Measurements from ENCODE around the gene STK16. TPM values are rescaled to one million over a fixed set of nuclear protein-coding genes. Genes with fewer than 3 reads are reported as not detected.

The STK16 gene
- total RNA-seq, 1 donor from 2014 or later: 31.2 TPM

GRCh38 chr2:219271021-219271420 lies 25.7 kb downstream of the STK16 start:
- no peak for DNase-seq (ENCODE audit: low read depth, low spot score)
- Mint-ChIP-seq H3K4me1 (no peaks in the 10 kb centered on the region), H3K36me3 (ENCODE audit: low read depth) (no peaks in the 10 kb centered on the region), H3K27ac (ENCODE audit: unreplicated experiment) (no peak overlapping the region), H3K9me3 (no peaks in the 10 kb centered on the region), H3K4me3 (no peak overlapping the region), H3K27me3 (ENCODE audit: low read depth) (peaks cover 63% of the 10 kb centered on the region)
- no peak for TF ChIP-seq CTCF (conservative IDR thresholded peaks at IDR 0.05)

- no peak for DNase-seq (ENCODE audit: low read depth, low spot score)
- peaks cover under 1% of the 10 kb centered on the region for H3K4me1 Mint-ChIP-seq
- H3K36me3 Mint-ChIP-seq (ENCODE audit: low read depth): no peaks in the 10 kb centered on the region
- H3K27ac Mint-ChIP-seq (ENCODE audit: unreplicated experiment): no peak overlapping the region
- H3K9me3 Mint-ChIP-seq: no peaks in the 10 kb centered on the region
- no peak overlapping the region for H3K4me3 Mint-ChIP-seq
- H3K27me3 Mint-ChIP-seq (ENCODE audit: low read depth): peaks cover 61% of the 10 kb centered on the region
- no peak for TF ChIP-seq CTCF (conservative IDR thresholded peaks at IDR 0.05)
Observed at GRCh38 chr2:219272356-219272755, 27.1 kb downstream of the STK16 start.

- Mint-ChIP-seq H3K27me3 (ENCODE audit: low read depth) (peaks cover 63% of the 10 kb centered on the region), H3K27ac (ENCODE audit: unreplicated experiment) (no peak overlapping the region), H3K36me3 (ENCODE audit: low read depth) (no peaks in the 10 kb centered on the region), H3K4me3 (no peak overlapping the region), H3K4me1 (peaks cover 7% of the 10 kb centered on the region), H3K9me3 (no peaks in the 10 kb centered on the region)
- no peak for TF ChIP-seq CTCF (conservative IDR thresholded peaks at IDR 0.05)
- no peak for DNase-seq (ENCODE audit: low read depth, low spot score)
Observed at GRCh38 chr2:219272995-219273394, 27.7 kb downstream of the STK16 start.

GRCh38 chr2:219273937-219274336 lies 28.7 kb downstream of the STK16 start:
- DNase-seq (ENCODE audit: low read depth, low spot score): no peak
- no peaks in the 10 kb centered on the region for H3K9me3 Mint-ChIP-seq
- no peaks in the 10 kb centered on the region for H3K36me3 Mint-ChIP-seq (ENCODE audit: low read depth)
- peak overlapping the region; percentile 50 for H3K27ac Mint-ChIP-seq (ENCODE audit: unreplicated experiment)
- H3K27me3 Mint-ChIP-seq (ENCODE audit: low read depth): peaks cover 55% of the 10 kb centered on the region
- no peak for TF ChIP-seq CTCF (conservative IDR thresholded peaks at IDR 0.05)
- H3K4me3 Mint-ChIP-seq: no peak overlapping the region
- H3K4me1 Mint-ChIP-seq: peaks cover 15% of the 10 kb centered on the region

GRCh38 chr2:219274361-219274921 lies 29.2 kb downstream of the STK16 start:
- H3K4me1 Mint-ChIP-seq: peaks cover 17% of the 10 kb centered on the region
- H3K36me3 Mint-ChIP-seq (ENCODE audit: low read depth): no peaks in the 10 kb centered on the region
- peaks cover 50% of the 10 kb centered on the region for H3K27me3 Mint-ChIP-seq (ENCODE audit: low read depth)
- no peak for TF ChIP-seq CTCF (conservative IDR thresholded peaks at IDR 0.05)
- H3K4me3 Mint-ChIP-seq: no peak overlapping the region
- no peak for DNase-seq (ENCODE audit: low read depth, low spot score)
- H3K27ac Mint-ChIP-seq (ENCODE audit: unreplicated experiment): no peak overlapping the region
- H3K9me3 Mint-ChIP-seq: no peaks in the 10 kb centered on the region

All from neural crest cell (in vitro differentiated cells).